NCI-H2171 (cell line): Measurements from ENCODE around the gene DNAH7.
"Not testable (repeated sequence)": the region's sequence is repeated elsewhere in the genome, so short reads cannot be mapped to it uniquely, and the experiment has no call there.

Experiments used
- DNase-seq: peaks from one replicate; lab custom pipeline; 2025; lab: John Stamatoyannopoulos, UW

DNAH7 gene

DNA sequence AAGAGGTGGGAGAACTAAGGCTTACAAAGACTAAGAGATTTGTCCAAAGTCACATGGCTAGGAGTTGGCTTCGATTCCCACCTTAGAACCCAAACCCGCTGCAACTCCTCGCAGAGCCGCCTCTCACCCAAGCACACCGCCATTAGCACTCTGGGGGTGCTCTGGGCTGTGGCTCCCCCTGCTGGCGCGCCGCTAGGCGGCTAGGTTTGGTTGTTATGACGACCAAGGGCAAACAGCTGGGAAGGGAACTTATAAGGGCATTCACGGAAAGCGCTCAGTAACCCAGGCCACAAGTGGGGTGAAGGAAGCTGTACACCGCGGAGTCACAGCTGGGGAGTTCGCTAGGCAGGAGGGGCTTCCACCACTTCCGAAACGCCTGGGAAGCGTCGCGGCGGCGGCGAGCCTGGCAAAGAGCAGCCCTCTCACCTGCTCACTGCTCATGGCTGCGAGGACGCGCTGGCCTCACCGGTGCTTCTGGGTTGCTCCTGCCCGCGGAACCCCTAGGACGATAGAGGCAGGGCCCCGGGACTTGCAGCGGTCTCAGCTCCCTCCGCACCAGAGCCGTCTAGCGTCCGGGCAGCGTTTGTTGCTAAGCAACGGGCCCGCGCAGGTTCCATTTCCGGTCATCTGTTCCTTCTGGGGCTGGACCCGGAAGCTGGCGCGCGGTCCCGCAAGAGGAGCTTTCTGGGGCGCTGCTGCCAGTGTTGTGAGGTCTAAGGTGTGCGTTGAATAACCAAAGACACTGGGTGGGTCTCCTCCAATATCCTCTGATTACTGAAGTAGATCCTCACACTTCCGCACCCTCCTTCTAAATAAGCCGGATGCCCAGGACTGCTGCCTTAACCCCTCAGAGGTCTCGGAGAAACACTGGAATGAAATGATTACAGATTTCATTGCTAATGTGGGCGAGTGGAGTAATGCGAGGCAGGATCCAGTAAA, at the start of gene DNAH7:
Gene DNAH7, minus strand, starts transcription at position 567 of the 939 bp plus-strand sequence. Its CDS starts 126 bp downstream, at position 441.
- DNase-seq: peak; percentile 76

- no peak for DNase-seq
Observed at GRCh38 chr2:196117214-196117705, 48.6 kb upstream of the DNAH7 start.

DNA sequence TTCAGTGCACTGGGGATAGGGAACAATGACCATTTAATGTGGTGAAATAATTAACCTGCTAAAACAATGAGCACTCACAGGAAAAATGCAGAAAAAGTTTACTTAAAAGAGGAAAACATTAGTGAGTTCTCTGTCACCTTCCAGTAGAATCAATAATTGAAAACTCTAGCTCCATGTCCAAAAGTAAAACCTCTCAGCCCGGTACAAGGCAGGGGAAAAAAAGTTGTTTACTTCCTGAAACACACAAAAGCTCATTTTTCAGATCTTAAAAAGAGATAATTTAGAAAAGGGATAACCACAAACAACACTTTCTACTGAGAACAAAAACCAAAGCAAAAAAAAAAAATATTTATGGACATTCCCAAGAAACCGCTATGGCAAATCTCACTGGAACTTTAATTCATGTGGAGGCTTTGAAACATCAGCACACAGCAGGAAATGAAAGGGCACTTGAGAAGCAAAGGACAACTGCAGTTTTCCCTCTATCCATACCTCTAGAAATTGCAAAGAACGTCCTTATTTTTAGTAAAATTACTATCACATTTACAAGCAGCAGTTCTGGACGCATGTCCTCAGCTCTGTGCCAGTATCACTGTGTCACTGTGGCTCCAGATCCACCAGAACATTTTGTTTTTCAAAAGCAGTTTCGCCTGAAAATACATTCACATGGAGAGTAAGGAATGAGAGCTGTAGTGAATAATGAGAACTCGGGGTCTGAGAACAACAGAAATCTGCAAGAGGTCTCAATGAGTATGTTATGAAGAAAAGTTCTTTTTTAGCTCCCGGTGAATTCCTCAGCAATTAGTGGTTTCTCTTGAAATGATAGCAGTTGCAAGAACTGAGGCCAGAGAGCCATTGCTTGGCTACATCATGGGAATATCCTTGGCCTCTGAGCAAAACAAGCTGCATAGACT, 44.7 kb upstream of the DNAH7 start:
- DNase-seq: no peak

DNA sequence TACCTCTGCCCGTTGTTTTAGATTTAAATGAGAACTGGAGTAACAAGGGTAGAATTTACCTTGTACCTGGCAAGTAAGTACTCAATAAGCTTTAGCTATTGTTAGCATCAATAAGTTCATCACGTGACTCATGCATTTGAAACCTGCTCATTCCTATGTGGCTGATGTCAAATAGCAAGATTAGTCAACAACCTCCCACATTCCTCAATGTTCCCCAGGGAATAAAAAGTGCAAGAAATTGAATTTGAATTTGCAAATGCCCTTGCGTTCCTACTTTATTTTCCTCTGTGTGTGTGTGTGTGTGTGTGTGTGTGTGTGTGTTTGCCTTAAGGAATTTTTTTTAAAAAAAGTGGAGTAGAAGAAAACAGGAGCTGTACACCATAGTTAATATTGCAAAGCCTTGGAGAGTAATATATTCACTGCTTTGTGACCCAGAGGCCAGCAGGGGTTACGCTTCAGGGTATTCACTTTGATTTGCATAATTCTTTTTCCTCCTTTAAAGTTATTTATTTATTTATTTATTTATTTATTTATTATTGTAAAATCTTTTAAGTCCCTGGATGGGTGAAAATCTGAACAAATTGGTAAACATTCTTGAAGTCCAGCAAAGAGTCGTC, 43.9 kb upstream of the DNAH7 start:
- no peak for DNase-seq

- DNase-seq: no peak
Observed at GRCh38 chr2:196108604-196109003, 40.0 kb upstream of the DNAH7 start.

- no peak for DNase-seq
Observed at GRCh38 chr2:196105951-196106350, 37.3 kb upstream of the DNAH7 start.

DNA sequence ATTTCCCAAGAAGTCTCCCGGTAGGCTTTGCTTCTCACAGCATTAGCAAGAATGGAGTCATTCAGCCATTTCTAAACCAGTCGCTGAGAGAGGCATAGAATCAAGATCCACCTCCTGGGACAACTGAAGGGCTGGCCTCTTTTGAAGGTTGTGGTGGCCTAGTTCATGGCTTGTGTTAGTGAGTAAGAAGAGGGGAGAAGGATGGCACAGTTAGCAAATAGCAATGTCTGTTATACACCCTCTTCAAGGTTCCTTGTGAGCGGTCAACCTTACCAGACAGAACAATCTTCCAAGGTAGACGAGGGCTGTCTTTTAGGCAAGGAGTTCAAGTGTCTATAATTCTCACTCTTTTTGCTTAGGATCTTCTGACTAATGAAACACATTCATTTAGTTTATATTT, 35.4 kb upstream of the DNAH7 start:
- DNase-seq: no peak

GRCh38 chr2:196103626-196104025, 35.0 kb upstream of the DNAH7 start:
- no peak for DNase-seq

GRCh38 chr2:196101325-196101991, 32.8 kb upstream of the DNAH7 start:
- no peak for DNase-seq

DNA sequence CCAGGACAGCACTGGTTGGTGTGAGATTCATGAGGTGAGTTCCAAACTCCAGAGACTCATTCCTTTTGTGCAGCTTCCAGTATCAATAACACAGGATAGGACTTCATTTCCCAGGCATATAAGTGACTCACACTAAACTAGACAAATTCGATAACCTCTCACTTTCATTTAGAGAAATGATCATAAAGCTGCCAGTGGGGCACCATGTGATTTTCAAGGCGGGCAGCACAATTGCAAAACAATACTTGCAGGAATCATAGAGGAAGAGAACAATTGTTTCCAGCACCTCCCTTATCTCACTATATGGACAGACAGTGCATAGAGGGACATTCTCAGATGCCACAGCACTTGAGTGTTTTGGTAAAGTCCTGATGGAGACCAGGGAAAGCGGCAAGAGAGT, 31.3 kb upstream of the DNAH7 start:
- DNase-seq: no peak

- DNase-seq: no peak
Observed at GRCh38 chr2:196097864-196098660, 29.4 kb upstream of the DNAH7 start.

GRCh38 chr2:196096982-196097745, 28.5 kb upstream of the DNAH7 start:
- no peak for DNase-seq

DNA sequence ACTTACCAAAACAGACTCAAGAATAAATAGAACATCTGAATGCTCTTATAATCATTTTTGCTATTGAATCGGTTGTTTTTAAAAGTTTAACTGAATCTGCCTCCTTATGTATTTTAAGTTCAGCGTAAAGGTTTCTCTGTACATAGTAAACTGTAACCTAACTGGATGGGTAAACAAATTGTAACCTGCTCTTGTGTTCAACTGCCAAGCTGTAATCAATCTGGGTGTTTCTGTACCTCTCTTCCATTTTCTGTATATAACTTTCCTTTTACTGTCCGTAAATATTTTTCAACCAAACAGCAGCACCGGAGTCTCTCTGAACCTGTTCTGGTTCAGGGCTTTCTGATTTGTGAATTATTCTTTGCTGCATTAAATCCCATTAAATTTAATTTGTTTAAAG, 27.6 kb upstream of the DNAH7 start:
- no peak for DNase-seq

DNA sequence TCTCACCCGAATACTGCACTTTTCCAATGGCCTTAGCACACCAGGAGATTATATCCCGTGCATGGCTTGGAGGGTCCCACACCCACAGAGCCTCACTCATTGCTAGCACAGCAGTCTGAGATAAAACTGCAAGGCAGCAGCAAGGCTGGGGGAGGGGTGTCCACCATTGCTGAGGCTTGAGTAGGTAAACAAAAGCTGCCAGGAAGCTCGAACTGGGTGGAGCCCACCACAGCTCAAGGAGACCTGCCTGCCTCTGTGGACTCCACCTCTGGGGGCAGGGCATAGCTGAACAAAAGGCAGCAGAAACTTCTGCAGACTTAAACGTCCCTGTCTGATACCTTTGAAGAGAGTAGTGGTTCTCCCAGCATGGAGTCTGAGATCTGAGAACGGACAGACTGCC, 20.8 kb upstream of the DNAH7 start:
- not testable (repeated sequence) for DNase-seq

DNA sequence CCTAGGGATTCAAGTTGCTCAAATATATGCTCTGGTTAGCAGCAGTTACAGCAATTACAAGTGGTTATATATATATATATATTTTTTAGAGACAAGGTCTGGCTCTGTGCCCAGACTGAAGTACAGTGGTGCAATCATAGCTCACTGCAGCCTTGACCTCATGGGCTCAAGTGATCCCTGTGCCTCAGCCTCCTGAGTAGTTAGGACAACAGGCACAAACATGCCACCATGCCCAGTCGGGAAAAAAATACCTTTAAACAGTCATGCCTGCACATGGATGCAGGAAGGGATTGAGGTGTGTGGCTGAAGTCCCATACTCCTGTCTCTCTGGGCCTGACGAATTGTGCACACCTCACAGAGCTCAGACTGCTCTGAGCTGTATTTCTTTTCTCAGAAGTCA, 19.6 kb upstream of the DNAH7 start:
- no peak for DNase-seq

DNA sequence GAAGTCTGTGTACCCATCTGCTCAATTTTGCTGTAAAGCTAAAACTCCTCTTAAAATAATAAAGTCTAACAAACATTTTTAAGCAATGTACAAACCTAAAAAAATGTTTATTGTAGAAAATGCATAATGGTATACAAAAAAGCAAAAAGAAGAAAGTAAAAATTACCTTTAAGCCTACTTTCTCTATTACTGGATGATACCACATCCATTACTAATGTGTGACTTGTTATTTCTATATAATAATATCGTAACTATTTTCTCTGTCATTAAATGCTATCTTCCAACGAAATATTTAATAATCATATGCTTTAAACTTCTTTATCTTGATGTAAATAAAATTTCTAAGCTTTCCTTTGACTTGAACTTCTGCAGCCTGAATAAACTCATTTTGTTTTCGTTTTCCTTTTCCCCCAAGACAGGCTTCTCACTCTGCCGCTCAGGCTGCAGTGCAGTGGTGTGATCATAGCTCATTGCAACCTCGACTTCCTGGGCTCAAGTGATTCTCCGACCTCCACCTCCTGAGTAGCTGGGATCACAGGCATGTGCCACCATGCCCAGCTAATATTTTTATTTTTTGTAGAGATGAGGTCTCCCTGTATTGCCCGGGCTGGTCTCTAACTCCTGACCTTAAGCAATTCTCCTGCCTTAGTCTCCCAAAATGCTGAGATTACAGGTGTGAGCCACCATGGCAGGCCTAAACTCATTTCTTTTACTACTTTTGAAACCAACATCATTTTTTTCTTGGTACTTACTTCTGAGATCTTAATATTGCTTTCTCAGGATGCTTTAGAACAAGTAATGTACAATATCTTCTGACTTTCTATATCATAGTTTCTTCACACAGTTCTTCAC, 18.1 kb upstream of the DNAH7 start:
- DNase-seq: no peak

DNA sequence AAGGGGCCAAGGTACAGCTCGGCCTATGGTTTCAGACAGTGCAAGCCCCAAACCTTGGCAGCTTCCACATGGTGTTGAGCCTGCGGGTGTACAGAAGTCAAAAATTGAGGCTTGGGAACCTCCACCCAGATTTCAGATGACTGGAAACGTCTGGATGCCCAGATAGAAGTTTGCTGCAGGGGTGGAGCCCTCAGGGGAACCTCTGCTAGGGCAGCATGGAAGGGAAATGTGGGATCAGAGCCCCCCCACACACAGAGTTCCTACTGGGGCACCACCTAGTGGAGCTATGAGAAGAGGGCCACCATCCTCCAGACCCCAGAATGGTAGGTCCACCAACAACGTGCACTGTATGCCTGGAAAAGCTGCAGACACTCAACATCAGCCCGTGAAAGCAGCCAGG, 15.0 kb upstream of the DNAH7 start:
- no peak for DNase-seq

DNA sequence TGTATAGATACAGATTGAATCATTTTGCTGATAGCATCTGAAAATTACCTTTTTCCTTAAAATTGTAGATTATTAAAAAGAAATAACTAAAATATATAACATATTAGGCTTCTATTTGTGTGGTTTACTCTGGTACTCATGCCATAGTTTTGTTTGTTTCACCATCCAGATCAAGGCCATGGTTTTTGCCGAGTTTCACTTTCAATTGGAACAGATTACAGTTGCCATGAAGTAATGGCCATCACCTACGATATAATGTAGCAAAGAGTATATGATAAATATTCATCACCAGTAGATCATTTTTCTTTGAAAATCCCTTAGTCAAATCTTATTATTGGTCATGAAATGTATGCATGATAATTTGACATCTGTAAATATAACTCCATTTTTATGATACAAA, 11.9 kb upstream of the DNAH7 start:
- no peak for DNase-seq

- DNase-seq: no peak
Observed at GRCh38 chr2:196079052-196079451, 10.4 kb upstream of the DNAH7 start.
